GM12878 (cell line): ENCODE results near the gene PLAC1.

Experiments used
- EGR1 ChIP-seq, 2 experiments: IDR thresholded peaks; 1 replicate in 1 of 2; 2 replicates in 1 of 2; pipeline ENCODE4 v1.6.1; 2011 to 2012; ENCODE audit warnings: low read depth in 2 of 2, low read length in 2 of 2, borderline replicate concordance in 1 of 2, mild to moderate bottlenecking in 1 of 2, moderate library complexity in 1 of 2
- ZNF274 ChIP-seq: IDR thresholded peaks from one replicate; pipeline ENCODE4 v1.8.0; 2011; ENCODE audit not compliant: insufficient read length, insufficient read depth
- TF ChIP-seq, protein P1 (sequence below), 3 experiments: IDR thresholded peaks in 2 of 3; conservative IDR thresholded peaks in 1 of 3; 2 replicates each; pipeline ENCODE4 v1.5.1; 2011; ENCODE audit warnings: low read depth in 3 of 3, low read length in 3 of 3, mild to moderate bottlenecking in 3 of 3, control low read depth in 2 of 3, moderate library complexity in 2 of 3, inconsistent platforms in 1 of 3, mixed read lengths in 1 of 3; ENCODE audit not compliant: control insufficient read depth in 2 of 3, insufficient read depth in 1 of 3; ENCODE audit errors: extremely low read depth in 1 of 3

GRCh38 chrX:134692233-134692632 is 34.0 kb upstream of the PLAC1 start:
- TF ChIP-seq EGR1 (IDR thresholded peaks at IDR 0.05; ENCODE audit: borderline replicate concordance in 1 of 2, low read depth in 2 of 2, low read length in 2 of 2) (no peak), ZNF274 (no peak)
- TF ChIP-seq, protein P1, sequence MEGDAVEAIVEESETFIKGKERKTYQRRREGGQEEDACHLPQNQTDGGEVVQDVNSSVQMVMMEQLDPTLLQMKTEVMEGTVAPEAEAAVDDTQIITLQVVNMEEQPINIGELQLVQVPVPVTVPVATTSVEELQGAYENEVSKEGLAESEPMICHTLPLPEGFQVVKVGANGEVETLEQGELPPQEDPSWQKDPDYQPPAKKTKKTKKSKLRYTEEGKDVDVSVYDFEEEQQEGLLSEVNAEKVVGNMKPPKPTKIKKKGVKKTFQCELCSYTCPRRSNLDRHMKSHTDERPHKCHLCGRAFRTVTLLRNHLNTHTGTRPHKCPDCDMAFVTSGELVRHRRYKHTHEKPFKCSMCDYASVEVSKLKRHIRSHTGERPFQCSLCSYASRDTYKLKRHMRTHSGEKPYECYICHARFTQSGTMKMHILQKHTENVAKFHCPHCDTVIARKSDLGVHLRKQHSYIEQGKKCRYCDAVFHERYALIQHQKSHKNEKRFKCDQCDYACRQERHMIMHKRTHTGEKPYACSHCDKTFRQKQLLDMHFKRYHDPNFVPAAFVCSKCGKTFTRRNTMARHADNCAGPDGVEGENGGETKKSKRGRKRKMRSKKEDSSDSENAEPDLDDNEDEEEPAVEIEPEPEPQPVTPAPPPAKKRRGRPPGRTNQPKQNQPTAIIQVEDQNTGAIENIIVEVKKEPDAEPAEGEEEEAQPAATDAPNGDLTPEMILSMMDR (IDR thresholded peaks at IDR 0.05 in 2 of 3, conservative IDR thresholded peaks at IDR 0.05 in 1 of 3; ENCODE audit: control insufficient read depth in 2 of 3, extremely low read depth in 1 of 3, insufficient read depth in 1 of 3, low read depth in 3 of 3, low read length in 3 of 3): no peak
